ENCODE measurements around the gene ITPR1. TPM values are rescaled to one million over a fixed set of nuclear protein-coding genes. Genes with fewer than 3 reads are reported as not detected.

ITPR1 gene
- polyA plus RNA-seq, 1 of the 3 experiments (the other 2 are of a cell fraction) = 5.9 TPM

DNA sequence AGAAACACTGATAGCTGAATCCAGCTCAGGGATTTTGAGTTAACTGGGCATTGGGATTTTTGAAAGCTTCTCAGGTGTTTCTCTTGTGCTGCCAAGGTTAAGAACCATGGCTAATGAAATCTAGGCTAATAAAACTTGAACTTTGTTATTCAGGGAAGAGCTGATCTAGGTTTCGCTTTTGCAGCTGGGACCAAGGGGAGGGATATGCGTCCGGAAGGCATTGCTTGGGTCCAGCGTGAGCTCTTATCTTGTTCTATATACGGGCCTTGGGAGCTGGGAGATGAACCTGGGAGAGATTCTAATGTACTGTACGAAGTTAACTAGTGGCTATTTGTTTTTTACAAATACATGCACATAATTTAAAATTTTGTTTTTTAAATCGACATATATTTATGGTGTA, 29.8 kb downstream of the ITPR1 start (continued):
- TF ChIP-seq, protein P1, sequence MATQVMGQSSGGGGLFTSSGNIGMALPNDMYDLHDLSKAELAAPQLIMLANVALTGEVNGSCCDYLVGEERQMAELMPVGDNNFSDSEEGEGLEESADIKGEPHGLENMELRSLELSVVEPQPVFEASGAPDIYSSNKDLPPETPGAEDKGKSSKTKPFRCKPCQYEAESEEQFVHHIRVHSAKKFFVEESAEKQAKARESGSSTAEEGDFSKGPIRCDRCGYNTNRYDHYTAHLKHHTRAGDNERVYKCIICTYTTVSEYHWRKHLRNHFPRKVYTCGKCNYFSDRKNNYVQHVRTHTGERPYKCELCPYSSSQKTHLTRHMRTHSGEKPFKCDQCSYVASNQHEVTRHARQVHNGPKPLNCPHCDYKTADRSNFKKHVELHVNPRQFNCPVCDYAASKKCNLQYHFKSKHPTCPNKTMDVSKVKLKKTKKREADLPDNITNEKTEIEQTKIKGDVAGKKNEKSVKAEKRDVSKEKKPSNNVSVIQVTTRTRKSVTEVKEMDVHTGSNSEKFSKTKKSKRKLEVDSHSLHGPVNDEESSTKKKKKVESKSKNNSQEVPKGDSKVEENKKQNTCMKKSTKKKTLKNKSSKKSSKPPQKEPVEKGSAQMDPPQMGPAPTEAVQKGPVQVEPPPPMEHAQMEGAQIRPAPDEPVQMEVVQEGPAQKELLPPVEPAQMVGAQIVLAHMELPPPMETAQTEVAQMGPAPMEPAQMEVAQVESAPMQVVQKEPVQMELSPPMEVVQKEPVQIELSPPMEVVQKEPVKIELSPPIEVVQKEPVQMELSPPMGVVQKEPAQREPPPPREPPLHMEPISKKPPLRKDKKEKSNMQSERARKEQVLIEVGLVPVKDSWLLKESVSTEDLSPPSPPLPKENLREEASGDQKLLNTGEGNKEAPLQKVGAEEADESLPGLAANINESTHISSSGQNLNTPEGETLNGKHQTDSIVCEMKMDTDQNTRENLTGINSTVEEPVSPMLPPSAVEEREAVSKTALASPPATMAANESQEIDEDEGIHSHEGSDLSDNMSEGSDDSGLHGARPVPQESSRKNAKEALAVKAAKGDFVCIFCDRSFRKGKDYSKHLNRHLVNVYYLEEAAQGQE (IDR thresholded peaks at IDR 0.05; ENCODE audit: low read depth, low read length) = no peak
- no peak for TF ChIP-seq JUND (IDR thresholded peaks at IDR 0.05)
- TF ChIP-seq MEF2A (IDR thresholded peaks at IDR 0.05; ENCODE audit: borderline replicate concordance, low read depth) = no peak
- no peak for TF ChIP-seq RCOR1 (IDR thresholded peaks at IDR 0.05; ENCODE audit: low read length)
- TF ChIP-seq RXRA (IDR thresholded peaks at IDR 0.05; ENCODE audit: borderline replicate concordance, low read depth) = no peak
- TF ChIP-seq, protein P2, sequence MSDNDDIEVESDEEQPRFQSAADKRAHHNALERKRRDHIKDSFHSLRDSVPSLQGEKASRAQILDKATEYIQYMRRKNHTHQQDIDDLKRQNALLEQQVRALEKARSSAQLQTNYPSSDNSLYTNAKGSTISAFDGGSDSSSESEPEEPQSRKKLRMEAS (IDR thresholded peaks at IDR 0.05; ENCODE audit: low read depth) = no peak
- TF ChIP-seq EZH2phosphoT487 (IDR thresholded peaks at IDR 0.05; ENCODE audit: borderline replicate concordance, low read depth) = no peak
- no peak for TF ChIP-seq GABPA (IDR thresholded peaks at IDR 0.05; ENCODE audit: low read depth)
- TF ChIP-seq, protein P3, sequence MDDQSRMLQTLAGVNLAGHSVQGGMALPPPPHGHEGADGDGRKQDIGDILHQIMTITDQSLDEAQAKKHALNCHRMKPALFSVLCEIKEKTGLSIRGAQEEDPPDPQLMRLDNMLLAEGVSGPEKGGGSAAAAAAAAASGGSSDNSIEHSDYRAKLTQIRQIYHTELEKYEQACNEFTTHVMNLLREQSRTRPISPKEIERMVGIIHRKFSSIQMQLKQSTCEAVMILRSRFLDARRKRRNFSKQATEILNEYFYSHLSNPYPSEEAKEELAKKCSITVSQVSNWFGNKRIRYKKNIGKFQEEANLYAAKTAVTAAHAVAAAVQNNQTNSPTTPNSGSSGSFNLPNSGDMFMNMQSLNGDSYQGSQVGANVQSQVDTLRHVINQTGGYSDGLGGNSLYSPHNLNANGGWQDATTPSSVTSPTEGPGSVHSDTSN (IDR thresholded peaks at IDR 0.05) = no peak

DNA sequence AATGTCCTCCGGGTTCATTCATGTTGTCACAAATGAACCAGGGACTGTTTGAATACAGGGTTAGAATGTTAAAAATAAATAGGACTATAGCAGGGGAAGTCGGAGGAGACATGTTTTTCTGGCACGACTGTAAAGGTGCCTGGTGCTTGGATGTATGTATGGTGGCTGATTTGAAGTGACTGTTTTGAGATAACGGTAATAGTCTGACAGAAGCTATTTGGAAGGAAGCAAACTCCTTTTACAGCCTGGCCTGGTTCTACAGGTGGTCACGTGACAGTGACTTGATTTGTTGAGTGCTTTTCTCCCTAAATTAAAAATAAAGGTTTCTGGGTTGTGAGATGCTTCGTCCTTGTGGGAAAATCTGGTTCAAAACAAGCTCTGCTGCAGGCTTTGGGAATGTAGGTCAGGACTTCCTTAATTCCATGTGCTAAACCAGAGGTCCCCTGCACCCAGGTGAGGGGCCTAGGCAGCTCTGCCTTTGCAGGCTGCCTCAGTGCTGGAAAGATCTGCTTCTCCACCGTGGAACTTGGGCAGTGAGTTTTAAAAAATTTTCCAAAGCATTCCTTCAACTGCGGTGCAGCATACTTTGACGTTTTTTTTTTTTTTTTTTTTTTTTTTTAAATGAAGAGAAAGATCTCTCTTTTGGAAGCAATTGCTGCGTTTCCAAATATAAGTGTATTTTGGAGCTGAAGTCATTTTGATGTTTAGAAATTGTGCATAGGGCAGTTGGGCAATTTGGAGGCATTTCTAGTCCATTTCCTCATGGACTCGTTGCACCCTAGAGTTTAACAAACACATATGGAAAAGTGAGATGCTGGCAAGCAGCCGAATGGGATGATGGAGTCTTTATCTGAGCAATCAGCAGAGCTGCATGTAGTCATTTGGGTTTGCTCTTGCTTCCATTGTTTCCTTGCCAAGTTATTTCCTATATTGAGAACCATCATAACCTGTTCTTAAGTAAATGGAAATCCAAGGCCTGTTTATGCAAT, 30.9 kb downstream of the ITPR1 start:
- ChIA-PET POLR2A (interaction anchor here (0.6 to 3.2 kb wide), 7 partner anchors 9 to 173 kb away, joined by 3 to 24 read pairs (median 4); partner anchors contain the start of gene ITPR1), CTCF (interaction anchor here (0.8 to 3.0 kb wide), 8 partner anchors 10 to 173 kb away, joined by 3 to 12 read pairs (median 4); no protein-coding TSS in a partner anchor)
- peak overlapping the region; percentile 62 to 97 for H3K27ac ChIP-seq (ENCODE audit: low read depth in 2 of 2, low read length in 1 of 2)
- H3K9ac ChIP-seq = no peak overlapping the region
- H3K9me2 ChIP-seq = no peaks in the 10 kb centered on the region
- peak overlapping the region; percentile 56; the same call in 1 of the 2 replicates for H2AFZ ChIP-seq (ENCODE audit: low read depth)
- peak overlapping the region; percentile 65; the same call in 1 of the 2 replicates for H3K4me2 ChIP-seq
- no peaks in the 10 kb centered on the region for H4K20me1 ChIP-seq (ENCODE audit: insufficient read depth)
- no peaks in the 10 kb centered on the region for H3K36me3 ChIP-seq (replicated peaks in 1 of 2; ENCODE audit: control insufficient read depth in 1 of 2, insufficient read depth in 2 of 2, low read length in 1 of 2)
- 19% methylated on average over 12 of the region's 12 CpGs for WGBS (ENCODE audit: low lambda C conversion rate)
- peak overlapping the region in 1 of 2 experiments; percentile 4; a peak in 1 of 4 replicates for H3K4me3 ChIP-seq (ENCODE audit: low read depth in 2 of 2, low read length in 1 of 2)
- no peaks in the 10 kb centered on the region for H3K9me3 ChIP-seq
- H3K79me2 ChIP-seq (ENCODE audit: insufficient read depth) = no peaks in the 10 kb centered on the region
- H3K4me1 ChIP-seq (ENCODE audit: control insufficient read depth in 1 of 2, insufficient read depth in 2 of 2, low read depth in 1 of 2, low read length in 1 of 2) = peaks cover 6 to 42% of the 10 kb centered on the region in 2 experiments; a peak in 2 of 4 replicates
- H3F3A ChIP-seq (replicated peaks; ENCODE audit: insufficient read depth) = peaks cover 5% of the 10 kb centered on the region
- no peaks in the 10 kb centered on the region for H3K27me3 ChIP-seq (ENCODE audit: insufficient read depth)
- DNase-seq = peak; percentile 50
- TF ChIP-seq, protein P4, sequence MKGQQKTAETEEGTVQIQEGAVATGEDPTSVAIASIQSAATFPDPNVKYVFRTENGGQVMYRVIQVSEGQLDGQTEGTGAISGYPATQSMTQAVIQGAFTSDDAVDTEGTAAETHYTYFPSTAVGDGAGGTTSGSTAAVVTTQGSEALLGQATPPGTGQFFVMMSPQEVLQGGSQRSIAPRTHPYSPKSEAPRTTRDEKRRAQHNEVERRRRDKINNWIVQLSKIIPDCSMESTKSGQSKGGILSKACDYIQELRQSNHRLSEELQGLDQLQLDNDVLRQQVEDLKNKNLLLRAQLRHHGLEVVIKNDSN (IDR thresholded peaks at IDR 0.05; ENCODE audit: borderline replicate concordance, low read depth) = peak; percentile 75; the same call in 1 of the 2 replicates
- TF ChIP-seq POLR2AphosphoS5 (IDR thresholded peaks at IDR 0.05; ENCODE audit: low read depth, low read length) (peak; percentile 75), GABPA (IDR thresholded peaks at IDR 0.05; ENCODE audit: low read depth) (no peak), FOSL2 (IDR thresholded peaks at IDR 0.05; ENCODE audit: borderline replicate concordance, low read depth) (no peak), RAD21 (IDR thresholded peaks at IDR 0.05; ENCODE audit: low read length) (peak; percentile 43), JUND (IDR thresholded peaks at IDR 0.05) (peak; percentile 61), TCF12 (IDR thresholded peaks at IDR 0.05) (peak; percentile 96), NFIC (IDR thresholded peaks at IDR 0.05; ENCODE audit: borderline replicate concordance) (peak; percentile 98)
- TF ChIP-seq, protein P5, sequence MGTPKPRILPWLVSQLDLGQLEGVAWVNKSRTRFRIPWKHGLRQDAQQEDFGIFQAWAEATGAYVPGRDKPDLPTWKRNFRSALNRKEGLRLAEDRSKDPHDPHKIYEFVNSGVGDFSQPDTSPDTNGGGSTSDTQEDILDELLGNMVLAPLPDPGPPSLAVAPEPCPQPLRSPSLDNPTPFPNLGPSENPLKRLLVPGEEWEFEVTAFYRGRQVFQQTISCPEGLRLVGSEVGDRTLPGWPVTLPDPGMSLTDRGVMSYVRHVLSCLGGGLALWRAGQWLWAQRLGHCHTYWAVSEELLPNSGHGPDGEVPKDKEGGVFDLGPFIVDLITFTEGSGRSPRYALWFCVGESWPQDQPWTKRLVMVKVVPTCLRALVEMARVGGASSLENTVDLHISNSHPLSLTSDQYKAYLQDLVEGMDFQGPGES (IDR thresholded peaks at IDR 0.05; ENCODE audit: low read depth, low read length) = no peak
- TF ChIP-seq, protein P3 (IDR thresholded peaks at IDR 0.05) = peak; percentile 85
- TF ChIP-seq, protein P6, sequence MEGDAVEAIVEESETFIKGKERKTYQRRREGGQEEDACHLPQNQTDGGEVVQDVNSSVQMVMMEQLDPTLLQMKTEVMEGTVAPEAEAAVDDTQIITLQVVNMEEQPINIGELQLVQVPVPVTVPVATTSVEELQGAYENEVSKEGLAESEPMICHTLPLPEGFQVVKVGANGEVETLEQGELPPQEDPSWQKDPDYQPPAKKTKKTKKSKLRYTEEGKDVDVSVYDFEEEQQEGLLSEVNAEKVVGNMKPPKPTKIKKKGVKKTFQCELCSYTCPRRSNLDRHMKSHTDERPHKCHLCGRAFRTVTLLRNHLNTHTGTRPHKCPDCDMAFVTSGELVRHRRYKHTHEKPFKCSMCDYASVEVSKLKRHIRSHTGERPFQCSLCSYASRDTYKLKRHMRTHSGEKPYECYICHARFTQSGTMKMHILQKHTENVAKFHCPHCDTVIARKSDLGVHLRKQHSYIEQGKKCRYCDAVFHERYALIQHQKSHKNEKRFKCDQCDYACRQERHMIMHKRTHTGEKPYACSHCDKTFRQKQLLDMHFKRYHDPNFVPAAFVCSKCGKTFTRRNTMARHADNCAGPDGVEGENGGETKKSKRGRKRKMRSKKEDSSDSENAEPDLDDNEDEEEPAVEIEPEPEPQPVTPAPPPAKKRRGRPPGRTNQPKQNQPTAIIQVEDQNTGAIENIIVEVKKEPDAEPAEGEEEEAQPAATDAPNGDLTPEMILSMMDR (IDR thresholded peaks at IDR 0.05) = no peak
- TF ChIP-seq, protein P2 (IDR thresholded peaks at IDR 0.05; ENCODE audit: low read depth) = peak; percentile 50; the same call in 1 of the 2 replicates

Data from SK-N-SH (cell line).